DMS 273 treated with DMSO at 0.1 percent for 48 hours (cell line): ENCODE results near the gene OR5C1.
"Not testable (repeated sequence)": the region's sequence is repeated elsewhere in the genome, so short reads cannot be mapped to it uniquely, and the experiment has no call there.

ENCODE experiments used
- DNase-seq: peaks from one replicate; lab custom pipeline; 2025; lab: John Stamatoyannopoulos, UW

Gene OR5C1

DNA sequence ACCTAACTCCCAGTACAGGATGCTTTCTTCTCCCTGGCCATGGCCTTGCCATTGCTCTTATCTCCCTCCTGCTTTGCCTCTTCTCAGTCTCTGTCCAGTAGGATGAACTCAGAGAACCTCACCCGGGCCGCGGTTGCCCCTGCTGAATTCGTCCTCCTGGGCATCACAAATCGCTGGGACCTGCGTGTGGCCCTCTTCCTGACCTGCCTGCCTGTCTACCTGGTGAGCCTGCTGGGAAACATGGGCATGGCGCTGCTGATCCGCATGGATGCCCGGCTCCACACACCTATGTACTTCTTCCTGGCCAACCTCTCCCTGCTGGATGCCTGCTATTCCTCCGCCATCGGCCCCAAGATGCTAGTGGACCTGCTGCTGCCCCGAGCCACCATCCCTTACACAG, at the start of gene OR5C1:
OR5C1 (plus strand) TSS at position 103 of the 400 bp plus-strand sequence; CDS start at position 103, 0 bp downstream.
- DNase-seq, result no peak

- DNase-seq, result no peak
These were observed 46.7 kb upstream of the OR5C1 start, which contains the start of gene OR1L6 for GRCh38 chr9:122742003-122742402. OR1L6 (plus strand) TSS chr9:122742303; CDS start chr9:122749848, 7,545 bp downstream.

- DNase-seq, result no peak
These were observed 33.9 kb upstream of the OR5C1 start for GRCh38 chr9:122754825-122755224.

DNA sequence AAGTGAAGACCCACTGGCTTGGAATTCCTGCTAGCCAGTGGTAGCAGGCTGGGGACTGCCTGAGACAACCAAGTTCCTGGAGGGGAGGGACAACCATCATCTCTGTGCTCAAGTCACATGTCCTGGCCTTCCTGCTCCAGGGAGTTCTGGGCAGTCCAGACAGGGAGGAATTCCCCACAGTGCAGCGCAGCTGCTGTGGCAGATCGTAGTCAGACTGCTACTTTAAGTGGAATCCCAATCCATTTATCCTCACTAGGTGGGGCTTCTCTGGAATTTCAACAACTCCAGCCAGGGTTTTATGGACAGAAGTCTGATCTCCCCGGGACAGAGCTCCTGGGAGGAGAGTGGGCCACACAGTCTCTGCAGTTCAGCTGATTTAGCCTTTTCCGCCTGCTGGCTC, 20.9 kb upstream of the OR5C1 start:
- DNase-seq, result no peak

- DNase-seq, result no peak
These were observed 11.7 kb upstream of the OR5C1 start for GRCh38 chr9:122777052-122777451.

DNA sequence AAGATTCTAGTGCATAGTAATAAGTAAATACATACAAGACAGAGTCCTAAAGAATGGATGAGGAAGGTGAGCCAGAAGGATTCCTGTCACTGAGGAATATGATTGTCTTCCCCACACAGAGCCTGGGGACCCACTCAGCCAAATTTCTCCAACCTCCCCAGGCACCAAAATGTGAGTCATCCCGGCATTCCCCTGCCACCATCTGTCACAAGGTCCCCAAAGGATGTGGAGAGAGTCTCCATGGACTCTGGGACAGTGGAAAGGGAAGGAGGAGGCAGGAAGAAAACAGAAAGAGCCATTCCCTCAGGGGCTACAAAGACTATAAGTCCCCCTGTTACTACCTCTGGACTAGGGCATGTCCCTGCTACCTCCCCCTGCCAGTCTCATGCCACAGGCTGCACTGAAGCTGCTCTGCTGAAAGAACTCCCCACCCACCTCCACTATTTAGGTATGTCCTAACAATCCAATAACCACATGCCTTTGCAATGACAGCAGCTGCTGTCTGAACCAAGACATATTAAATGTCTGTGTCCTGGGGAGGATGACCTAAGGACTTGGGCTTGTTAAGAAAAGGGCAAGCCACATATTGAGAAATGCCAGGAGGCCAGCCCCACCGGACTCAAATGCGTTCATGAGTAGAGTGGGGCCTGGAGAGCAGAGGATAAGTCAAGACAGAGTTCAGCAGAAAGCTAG, 10.7 kb upstream of the OR5C1 start:
- DNase-seq, result no peak

DNA sequence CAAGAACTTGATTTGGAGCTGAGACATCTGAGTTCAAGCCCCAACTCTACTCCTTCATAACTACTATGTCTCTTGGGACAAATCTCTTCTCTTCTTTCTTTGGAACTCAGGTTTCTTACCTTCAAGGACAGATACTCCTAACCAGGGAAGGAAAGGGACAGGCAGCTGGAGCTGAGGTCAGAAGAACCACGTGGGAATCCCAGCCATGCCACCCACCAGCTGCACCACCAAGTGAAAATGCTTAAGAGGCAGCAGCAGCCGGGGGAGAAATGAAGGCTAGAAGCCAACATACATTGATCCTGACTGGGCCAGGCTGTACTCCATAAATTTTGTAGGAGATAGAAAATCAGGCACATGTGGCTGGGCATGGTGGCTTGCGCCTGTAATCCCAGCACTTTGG, 9.6 kb upstream of the OR5C1 start:
- no peak for DNase-seq

- no peak for DNase-seq
These were observed 8.7 kb upstream of the OR5C1 start for GRCh38 chr9:122780026-122780425.

- no peak for DNase-seq
These were observed 7.1 kb upstream of the OR5C1 start for GRCh38 chr9:122781671-122782070.

DNA sequence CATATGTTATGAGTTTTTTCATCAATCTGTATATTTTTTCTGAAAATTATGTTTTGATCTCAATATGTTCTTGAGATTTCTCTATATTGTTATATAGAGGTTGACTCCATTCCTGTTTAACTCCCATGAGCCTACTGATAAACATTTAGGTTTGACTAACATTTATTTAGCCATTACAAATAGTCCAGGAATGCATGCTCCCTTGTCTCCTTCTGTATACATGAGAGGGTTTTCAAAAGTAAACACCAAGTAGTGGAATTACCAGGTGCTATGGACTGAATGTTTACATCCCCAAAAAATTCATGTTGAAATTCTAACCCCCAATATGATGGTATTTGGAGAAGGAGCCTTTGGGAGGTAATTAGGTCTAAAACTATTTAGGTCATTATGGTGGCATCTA, 3.5 kb upstream of the OR5C1 start:
- DNase-seq, result no peak

DNA sequence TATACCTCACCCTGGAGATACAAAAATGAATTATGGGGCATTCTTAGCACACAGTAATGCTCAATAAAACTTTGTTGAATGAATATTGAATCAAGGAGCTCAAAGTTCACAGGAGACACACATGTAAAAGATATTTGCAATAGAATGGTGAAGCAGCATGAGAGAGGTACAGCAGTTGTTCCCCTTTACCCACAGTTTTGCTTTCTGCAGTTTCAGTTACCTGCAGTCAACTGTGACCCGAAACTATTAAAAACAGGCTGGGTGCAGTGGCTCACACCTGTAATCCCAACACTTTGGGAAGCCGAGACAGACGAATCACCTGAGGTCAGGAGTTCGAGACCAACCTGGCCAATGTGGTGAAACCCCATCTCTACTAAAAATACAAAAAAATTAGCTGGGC, 2.4 kb upstream of the OR5C1 start:
- DNase-seq, result no peak

- DNase-seq, result no peak
These were observed 718 bp downstream of the OR5C1 start for GRCh38 chr9:122789256-122790046.

GRCh38 chr9:122791872-122792669, 3.3 kb downstream of the OR5C1 start:
- DNase-seq, result no peak

DNA sequence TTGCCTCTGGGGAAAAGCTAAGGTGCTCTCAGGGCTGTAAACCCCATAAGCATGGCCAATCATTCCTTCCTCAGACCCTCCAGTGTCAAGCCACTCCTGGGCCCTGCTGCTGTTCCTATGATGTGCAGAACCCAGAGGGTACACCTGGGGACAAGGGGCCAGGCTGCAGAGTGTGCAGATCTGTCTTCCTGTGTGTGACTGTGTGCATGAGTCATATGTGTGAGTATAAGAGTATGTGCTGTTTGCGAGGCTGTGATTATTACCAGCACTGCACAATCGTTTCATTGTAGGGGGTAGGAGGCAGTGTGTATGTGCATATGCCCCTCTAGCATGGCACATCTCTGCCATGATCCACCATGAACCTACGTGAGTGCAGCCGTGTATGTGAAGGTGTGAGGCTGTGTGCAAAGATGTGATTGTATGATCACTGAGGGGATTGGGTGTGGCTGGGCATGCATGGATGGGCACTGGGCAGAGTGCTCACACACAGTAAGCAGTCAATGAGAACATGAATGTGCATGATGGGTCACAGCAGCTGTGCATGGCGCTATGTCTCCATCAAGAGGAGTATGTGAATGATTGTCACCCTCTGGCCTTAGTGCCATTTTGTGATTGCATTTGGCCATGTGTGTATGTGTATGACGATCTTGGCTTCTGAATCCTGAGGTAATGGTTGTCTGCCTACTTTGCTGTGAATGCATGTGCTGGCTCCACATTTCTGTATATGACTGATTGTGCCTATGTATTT, 8.8 kb downstream of the OR5C1 start:
- DNase-seq, result no peak

DNA sequence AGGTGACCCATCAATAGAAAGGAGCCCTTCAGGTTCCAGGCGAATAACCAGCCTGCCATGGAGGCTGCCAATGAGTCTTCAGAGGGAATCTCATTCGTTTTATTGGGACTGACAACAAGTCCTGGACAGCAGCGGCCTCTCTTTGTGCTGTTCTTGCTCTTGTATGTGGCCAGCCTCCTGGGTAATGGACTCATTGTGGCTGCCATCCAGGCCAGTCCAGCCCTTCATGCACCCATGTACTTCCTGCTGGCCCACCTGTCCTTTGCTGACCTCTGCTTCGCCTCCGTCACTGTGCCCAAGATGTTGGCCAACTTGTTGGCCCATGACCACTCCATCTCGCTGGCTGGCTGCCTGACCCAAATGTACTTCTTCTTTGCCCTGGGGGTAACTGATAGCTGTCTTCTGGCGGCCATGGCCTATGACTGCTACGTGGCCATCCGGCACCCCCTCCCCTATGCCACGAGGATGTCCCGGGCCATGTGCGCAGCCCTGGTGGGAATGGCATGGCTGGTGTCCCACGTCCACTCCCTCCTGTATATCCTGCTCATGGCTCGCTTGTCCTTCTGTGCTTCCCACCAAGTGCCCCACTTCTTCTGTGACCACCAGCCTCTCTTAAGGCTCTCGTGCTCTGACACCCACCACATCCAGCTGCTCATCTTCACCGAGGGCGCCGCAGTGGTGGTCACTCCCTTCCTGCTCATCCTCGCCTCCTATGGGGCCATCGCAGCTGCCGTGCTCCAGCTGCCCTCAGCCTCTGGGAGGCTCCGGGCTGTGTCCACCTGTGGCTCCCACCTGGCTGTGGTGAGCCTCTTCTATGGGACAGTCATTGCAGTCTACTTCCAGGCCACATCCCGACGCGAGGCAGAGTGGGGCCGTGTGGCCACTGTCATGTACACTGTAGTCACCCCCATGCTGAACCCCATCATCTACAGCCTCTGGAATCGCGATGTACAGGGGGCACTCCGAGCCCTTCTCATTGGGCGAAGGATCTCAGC, 11.6 kb downstream of the OR5C1 start, which contains the start of gene OR1K1:
OR1K1 (plus strand) TSS at position 58 of the 995 bp plus-strand sequence; CDS start at position 58, 0 bp downstream.
- DNase-seq, result no peak

DNA sequence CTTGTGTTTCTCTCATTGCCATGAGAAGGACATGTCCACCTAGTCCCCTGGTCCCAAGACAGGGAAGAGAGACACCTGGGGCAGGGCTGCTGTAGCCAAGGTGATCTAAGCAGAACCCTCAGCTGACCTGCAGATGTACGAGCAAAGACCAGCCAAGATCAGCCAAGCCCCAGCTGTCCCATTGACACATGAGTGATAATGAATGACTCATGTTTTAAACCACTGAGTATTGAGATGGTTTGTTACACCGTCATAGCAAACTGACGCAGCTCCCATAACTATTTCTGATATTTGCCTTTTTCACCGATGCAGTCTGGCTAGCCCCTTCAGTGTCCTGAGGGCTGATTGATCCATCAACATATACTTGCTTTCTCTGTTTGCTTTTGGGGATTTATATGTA, 17.9 kb downstream of the OR5C1 start:
- DNase-seq, result no peak

GRCh38 chr9:122807271-122807900, 18.7 kb downstream of the OR5C1 start:
- no peak for DNase-seq

DNA sequence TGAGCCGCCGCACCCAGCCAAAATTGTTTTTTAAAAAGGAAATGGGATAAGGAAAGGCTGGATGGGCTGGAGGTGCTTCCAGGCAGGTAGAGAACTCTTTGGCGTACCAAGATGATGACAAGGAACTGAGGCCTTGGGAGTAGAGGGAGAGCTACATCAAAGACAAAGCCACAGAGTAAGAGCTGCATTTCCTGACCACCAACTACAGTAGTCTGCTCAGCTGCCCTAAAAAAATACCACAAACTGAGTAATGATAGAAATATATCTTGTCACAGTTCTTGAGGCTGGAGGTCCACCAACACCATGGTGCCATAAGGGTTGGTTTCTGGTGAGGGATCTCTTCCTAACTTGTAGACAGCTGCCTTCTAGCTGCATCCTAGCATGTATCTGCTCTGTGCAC, 19.4 kb downstream of the OR5C1 start:
- DNase-seq, result no peak

DNA sequence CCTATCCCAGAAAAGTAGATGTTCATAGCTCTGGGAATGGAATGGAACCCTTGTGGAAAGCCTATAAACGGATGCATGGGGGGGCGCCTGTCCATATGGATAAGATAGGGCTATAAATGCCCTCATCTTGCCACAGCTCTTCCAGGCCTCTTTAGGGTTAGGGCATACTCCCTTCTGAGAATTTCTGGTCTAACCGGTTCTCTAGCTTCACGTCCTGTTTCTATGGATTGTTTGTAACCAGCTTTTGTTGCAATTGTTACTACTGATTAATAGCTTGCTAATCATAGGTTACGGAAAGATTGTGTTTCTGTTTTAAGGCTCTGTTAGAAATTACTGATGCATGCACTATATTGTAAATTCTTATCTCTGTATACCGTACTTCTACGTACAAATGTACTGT, 20.5 kb downstream of the OR5C1 start:
- not testable (repeated sequence) for DNase-seq
